B cell (primary cell): ENCODE measurements around the gene KRTAP10-1. TPM values are rescaled to one million over a fixed set of nuclear protein-coding genes. Genes with fewer than 3 reads are reported as not detected.

Source experiments
- ATAC-seq: fragments of 200-7000 bp; cut with Tn5 transposase; one replicate; pipeline ENCODE4 v1.10.0; 2021; ENCODE audit warnings: low read depth, mild to moderate bottlenecking, moderate number of reproducible peaks, moderate library complexity
- CTCF ChIA-PET: fragments of 350-600 bp; sonication (Branson Sonifier 250); formaldehyde crosslinking; loops from one replicate; lab custom pipeline; 2021; ENCODE audit warnings: antibody characterized with exemption, inconsistent platforms; lab: Charles Lee
- POLR2A ChIA-PET: fragments of 350-600 bp; sonication (Branson Sonifier 250); formaldehyde crosslinking; loops from one replicate; lab custom pipeline; 2021; ENCODE audit warnings: antibody characterized with exemption; lab: Charles Lee
- DNase-seq: peaks from one replicate; pipeline ENCODE4 v3.0.0; 2013
- H2AFZ ChIP-seq: 2 replicates; pipeline ENCODE4 v1.6.1; 2012; ENCODE audit warnings: mild to moderate bottlenecking, low read depth, low read length; ENCODE audit not compliant: insufficient read depth, poor library complexity, severe bottlenecking
- H3K27ac ChIP-seq, 2 donors: 1 replicate in 1 of 2; 2 replicates in 1 of 2; pipeline ENCODE4 v1.5.1; 2012 to 2013; ENCODE audit warnings: low read length in 2 of 2, mild to moderate bottlenecking in 2 of 2, moderate library complexity in 1 of 2
- H3K27me3 ChIP-seq, 4 experiments: fragments of 200-600 bp in 1 of 4; sonication (generic) in 1 of 4; replicated peaks in 1 of 4; 1 replicate in 2 of 4; 2 replicates in 2 of 4; pipeline versions ENCODE4 v1.6.1 to v1.7.0; 2013 to 2016; ENCODE audit warnings: low read length in 3 of 4, mild to moderate bottlenecking in 2 of 4, mixed read lengths in 1 of 4, moderate library complexity in 1 of 4; ENCODE audit not compliant: insufficient read depth in 4 of 4, control insufficient read depth in 3 of 4; ENCODE audit errors: control extremely low read depth in 1 of 4
- H3K36me3 ChIP-seq, 2 experiments: replicated peaks in 1 of 2; 1 replicate in 1 of 2; 2 replicates in 1 of 2; pipeline versions ENCODE4 v1.6.1 to v1.7.1; 2013; ENCODE audit warnings: low read length in 1 of 2; ENCODE audit not compliant: insufficient read depth in 2 of 2, control insufficient read depth in 1 of 2; ENCODE audit errors: control extremely low read depth in 1 of 2, extremely low read depth in 1 of 2
- H3K4me1 ChIP-seq, 2 donors: fragments of 200-600 bp in 1 of 2; sonication (generic) in 1 of 2; 1 replicate in 1 of 2; 2 replicates in 1 of 2; pipeline versions ENCODE4 v1.5.1 to v1.6.1; 2013 to 2017; ENCODE audit warnings: low read length in 2 of 2; ENCODE audit not compliant: control insufficient read depth in 2 of 2, insufficient read depth in 2 of 2
- H3K4me2 ChIP-seq: replicated peaks from 2 replicates; pipeline ENCODE3; 2012; ENCODE audit warnings: mild to moderate bottlenecking, low read depth, low read length; ENCODE audit not compliant: poor library complexity, severe bottlenecking
- H3K4me3 ChIP-seq, 5 experiments: fragments of 200-600 bp in 1 of 5; sonication (generic) in 1 of 5; 1 replicate in 3 of 5; 2 replicates in 2 of 5; pipeline versions ENCODE4 v1.5.1 to v1.7.0; 2011 to 2016; ENCODE audit warnings: low read length in 4 of 5, mild to moderate bottlenecking in 4 of 5, low read depth in 2 of 5, control low read depth in 1 of 5, moderate library complexity in 1 of 5; ENCODE audit not compliant: insufficient read depth in 1 of 5; ENCODE audit errors: control extremely low read depth in 1 of 5, extremely low read depth in 1 of 5
- H3K79me2 ChIP-seq: fragments of 200-600 bp; sonication (generic); one replicate; pipeline ENCODE4 v1.6.0; 2016; ENCODE audit warnings: low read length; ENCODE audit not compliant: control insufficient read depth, insufficient read depth
- H3K9ac ChIP-seq: fragments of 200-600 bp; sonication (generic); 2 replicates; pipeline ENCODE4 v1.6.1; 2017; ENCODE audit warnings: mild to moderate bottlenecking, low read length, moderate library complexity
- H3K9me3 ChIP-seq, 3 donors: one replicate each; pipeline versions ENCODE4 v1.6.1 to v1.7.1; 2013; ENCODE audit warnings: low read length in 2 of 3; ENCODE audit not compliant: control insufficient read depth in 2 of 3, insufficient read depth in 1 of 3; ENCODE audit errors: control extremely low read depth in 1 of 3
- H4K20me1 ChIP-seq: 2 replicates; pipeline ENCODE4 v1.6.0; 2012; ENCODE audit warnings: mild to moderate bottlenecking, low read length; ENCODE audit not compliant: insufficient read depth, control insufficient read depth, poor library complexity, severe bottlenecking
- H3K27ac Mint-ChIP-seq: one replicate; pipeline ENCODE4 v1.8.0; 2021; ENCODE audit warnings: mixed read lengths
- H3K27me3 Mint-ChIP-seq: one replicate; pipeline ENCODE4 v1.8.0; 2021; ENCODE audit warnings: mixed read lengths
- H3K4me1 Mint-ChIP-seq: one replicate; pipeline ENCODE4 v1.8.0; 2021; ENCODE audit warnings: mixed read lengths
- H3K4me3 Mint-ChIP-seq: one replicate; pipeline ENCODE4 v1.8.0; 2021; ENCODE audit warnings: mixed read lengths
- H3K9me3 Mint-ChIP-seq: one replicate; pipeline ENCODE4 v1.8.0; 2022; ENCODE audit warnings: mixed read lengths; ENCODE audit not compliant: insufficient read depth
- CTCF ChIP-seq: fragments of 200-600 bp; IDR thresholded peaks from one replicate; pipeline ENCODE4 v1.8.0; 2022; ENCODE audit warnings: antibody characterized with exemption, mild to moderate bottlenecking
- EZH2 ChIP-seq: IDR thresholded peaks from 2 replicates; pipeline ENCODE4 v1.6.1; 2012; ENCODE audit warnings: borderline replicate concordance, low read depth, mild to moderate bottlenecking, moderate library complexity, low read length; ENCODE audit not compliant: insufficient read depth, poor library complexity, severe bottlenecking
- WGBS: methylation state at CpG from one replicate; pipeline ENCODE4 v1.1.5; 2013; ENCODE audit warnings: missing lambda C conversion rate; ENCODE audit not compliant: insufficient coverage; 5-methylcytosine and 5-hydroxymethylcytosine counted together
- intact Hi-C: fragments of 100-400 bp; cut with micrococcal nuclease; formaldehyde crosslinking; loops from one replicate; pipeline ENCODE4 v1.10.0; 2022
- polyA plus RNA-seq: library from polyadenylated mRNA; depleted of rRNA; stranded (reverse); fragments of >200 nt; gene quantifications from 2 replicates; pipeline ENCODE4 v1.2.3, GENCODE V29; 2012
- total RNA-seq, 2 donors: library from RNA; stranded (reverse); fragments of 120-200 nt in 1 of 2; gene quantifications; 1 replicate in 1 of 2; 2 replicates in 1 of 2; pipeline versions ENCODE4 v1.2.3 to v1.2.4, GENCODE V29; 2013 to 2022

KRTAP10-1 gene
- total and polyA plus RNA-seq, 2 donors (not counting 1 experiment from before 2014, with no cell fraction given) = not detected

GRCh38 chr21:44516342-44516741 lies 23.7 kb downstream of the KRTAP10-1 start:
- ATAC-seq = no peak
- TF ChIP-seq EZH2 = no peak
- no peak for TF ChIP-seq CTCF
- intact Hi-C loops = no loop called here
- Histone ChIP-seq H3K9ac (no peak overlapping the region), H3K4me1 (no peaks in the 10 kb centered on the region), H3K4me3 (no peak overlapping the region), H2AFZ (no peak overlapping the region), H4K20me1 (no peaks in the 10 kb centered on the region), H3K4me2 (no peak overlapping the region), H3K27me3 (peaks cover 0 to 3% (median 0%) of the 10 kb centered on the region in 4 experiments), H3K79me2 (no peaks in the 10 kb centered on the region), H3K36me3 (no peaks in the 10 kb centered on the region), H3K9me3 (peaks cover 0 to 6% (median 0%) of the 10 kb centered on the region in 3 donors), H3K27ac (no peak overlapping the region)
- Mint-ChIP-seq H3K27me3 (peaks cover 4% of the 10 kb centered on the region), H3K4me3 (no peak overlapping the region), H3K4me1 (no peaks in the 10 kb centered on the region), H3K27ac (no peak overlapping the region), H3K9me3 (no peaks in the 10 kb centered on the region)
- POLR2A ChIA-PET = no interaction called here
- DNase-seq = no peak
- 94% methylated on average over 10 of the region's 13 CpGs for WGBS
- CTCF ChIA-PET = no interaction called here

- ATAC-seq (no peak), DNase-seq (no peak)
- peaks cover 0 to 6% (median 0%) of the 10 kb centered on the region in 3 donors for H3K9me3 ChIP-seq
- H3K4me3 ChIP-seq = no peak overlapping the region
- H3K79me2 ChIP-seq = no peaks in the 10 kb centered on the region
- no peak overlapping the region for H3K4me2 ChIP-seq
- TF ChIP-seq CTCF = no peak
- no peak for TF ChIP-seq EZH2
- ChIA-PET POLR2A (no interaction called here), CTCF (interaction anchor here (1.1 kb wide), 1 partner anchor 278 kb away, joined by 6 read pairs; no protein-coding TSS in a partner anchor)
- WGBS = 85% methylated on average over 31 of the region's 32 CpGs
- H2AFZ ChIP-seq = no peak overlapping the region
- H3K27me3 ChIP-seq = peaks cover 0 to 6% (median 0%) of the 10 kb centered on the region in 4 experiments
- no peak overlapping the region for H3K9ac ChIP-seq
- no peaks in the 10 kb centered on the region for H4K20me1 ChIP-seq
- Mint-ChIP-seq H3K27me3 (peaks cover 2% of the 10 kb centered on the region), H3K4me3 (no peak overlapping the region), H3K27ac (no peak overlapping the region), H3K4me1 (peaks cover 3% of the 10 kb centered on the region), H3K9me3 (no peaks in the 10 kb centered on the region)
- H3K27ac ChIP-seq = no peak overlapping the region
- intact Hi-C loops = no loop called here
- H3K36me3 ChIP-seq = no peaks in the 10 kb centered on the region
- peaks cover 4 to 5% of the 10 kb centered on the region in 2 donors for H3K4me1 ChIP-seq
Observed at GRCh38 chr21:44515359-44516165, 24.4 kb downstream of the KRTAP10-1 start.
